C4-2B (cell line): Measurements from ENCODE around the gene OPCML.

Experiments
- CTCF ChIP-seq: fragments of 450-650 bp; conservative IDR thresholded peaks from 2 replicates; pipeline ENCODE4 v1.5.1; 2017; ENCODE audit warnings: mild to moderate bottlenecking
- ZFX ChIP-seq: fragments of 450-650 bp; IDR thresholded peaks from 2 replicates; pipeline ENCODE4 v1.6.1; 2017

- TF ChIP-seq CTCF (no peak), ZFX (no peak)
Observed at GRCh38 chr11:133240908-133241655, 291.2 kb downstream of the OPCML start.
